Smooth muscle cell (in vitro differentiated cells): ENCODE data around the gene FHOD3. TPM values are rescaled to one million over a fixed set of nuclear protein-coding genes. Genes with fewer than 3 reads are reported as not detected.
A peak's percentile ranks its signal among the peaks of the same experiment; 100 is the strongest.

ENCODE experiments used
- DNase-seq: peaks from one replicate; lab custom pipeline; 2025; ENCODE audit not compliant: unreplicated experiment; lab: John Stamatoyannopoulos, UW
- H2AFZ ChIP-seq: fragments of 200-600 bp; sonication (generic); 2 replicates; pipeline ENCODE4 v1.6.0; 2016; ENCODE audit warnings: antibody characterized with exemption, low read depth, mild to moderate bottlenecking
- H3F3A ChIP-seq: fragments of 200-600 bp; sonication (generic); 2 replicates; pipeline ENCODE4 v1.6.0; 2017; ENCODE audit warnings: antibody characterized with exemption, low read depth
- H3K27ac ChIP-seq: fragments of 200-600 bp; sonication (generic); 2 replicates; pipeline ENCODE4 v1.5.1; 2016; ENCODE audit warnings: low read depth, mild to moderate bottlenecking
- H3K27me3 ChIP-seq: fragments of 200-600 bp; sonication (generic); 2 replicates; pipeline ENCODE4 v1.6.1; 2016; ENCODE audit warnings: low read depth, mild to moderate bottlenecking
- H3K36me3 ChIP-seq: fragments of 200-600 bp; sonication (generic); 2 replicates; pipeline ENCODE4 v1.5.1; 2016; ENCODE audit warnings: low read depth
- H3K4me1 ChIP-seq: fragments of 200-600 bp; sonication (generic); 2 replicates; pipeline ENCODE4 v1.5.1; 2016; ENCODE audit warnings: low read depth
- H3K4me2 ChIP-seq: fragments of 200-600 bp; sonication (generic); 2 replicates; pipeline ENCODE4 v1.6.0; 2016; ENCODE audit warnings: mild to moderate bottlenecking
- H3K4me3 ChIP-seq: fragments of 200-600 bp; sonication (generic); 2 replicates; pipeline ENCODE4 v1.5.1; 2016; ENCODE audit warnings: mild to moderate bottlenecking
- H3K79me2 ChIP-seq: fragments of 200-600 bp; sonication (generic); 2 replicates; pipeline ENCODE4 v1.6.0; 2016; ENCODE audit warnings: low read depth, mild to moderate bottlenecking
- H3K9ac ChIP-seq: fragments of 200-600 bp; sonication (generic); 2 replicates; pipeline ENCODE4 v1.6.0; 2016; ENCODE audit warnings: low read depth
- H3K9me3 ChIP-seq: fragments of 200-600 bp; sonication (generic); replicated peaks from 2 replicates; pipeline ENCODE4 v1.5.1; 2016; ENCODE audit warnings: low read depth
- H4K20me1 ChIP-seq: fragments of 200-600 bp; sonication (generic); 2 replicates; pipeline ENCODE4 v1.6.0; 2016; ENCODE audit warnings: low read depth
- CTCF ChIP-seq: fragments of 200-600 bp; sonication (generic); IDR thresholded peaks from 2 replicates; pipeline ENCODE4 v1.5.1; 2017; ENCODE audit warnings: borderline replicate concordance, mild to moderate bottlenecking, antibody characterized with exemption; ENCODE audit not compliant: insufficient read depth, poor library complexity, severe bottlenecking
- WGBS: methylation state at CpG from one replicate; pipeline ENCODE4 v1.1.7; 2016; ENCODE audit warnings: low lambda C conversion rate; 5-methylcytosine and 5-hydroxymethylcytosine counted together
- polyA plus RNA-seq: library from polyadenylated mRNA; unstranded; fragments of >200 nt; fragmentation: Nextera tagmentation; extraction: Ambion mirVana; gene quantifications from 2 replicates; pipeline ENCODE4 v1.2.1, GENCODE V29; 2016
- total RNA-seq: library from RNA; depleted of rRNA; stranded (reverse); fragments of >200 nt; gene quantifications from 2 replicates; pipeline ENCODE4 v1.2.3, GENCODE V29; 2014

Gene FHOD3
- total and polyA plus RNA-seq, 2 experiments from 2014 or later, result 6.3 to 19.4 TPM

GRCh38 chr18:36640021-36640952 lies 342.8 kb downstream of the FHOD3 start:
- Histone ChIP-seq H3F3A (no peaks in the 10 kb centered on the region), H3K36me3 (no peaks in the 10 kb centered on the region), H3K79me2 (no peaks in the 10 kb centered on the region), H3K9ac (peak overlapping the region; percentile 60), H2AFZ (peak overlapping the region; percentile 52), H4K20me1 (no peaks in the 10 kb centered on the region), H3K27me3 (no peaks in the 10 kb centered on the region), H3K27ac (peak overlapping the region; percentile 77), H3K9me3 (no peaks in the 10 kb centered on the region), H3K4me1 (peaks cover 3% of the 10 kb centered on the region), H3K4me3 (no peak overlapping the region), H3K4me2 (peak overlapping the region; percentile 14)
- DNase-seq, result no peak
- TF ChIP-seq CTCF, result no peak
- WGBS, result 83% methylated on average over 8 of the region's 8 CpGs

GRCh38 chr18:36643061-36643460 lies 345.5 kb downstream of the FHOD3 start:
- Histone ChIP-seq H4K20me1 (no peaks in the 10 kb centered on the region), H3K27me3 (no peaks in the 10 kb centered on the region), H3K9ac (no peak overlapping the region), H3K4me2 (no peak overlapping the region), H3K4me1 (no peaks in the 10 kb centered on the region), H3K9me3 (no peaks in the 10 kb centered on the region), H3K36me3 (no peaks in the 10 kb centered on the region), H3K4me3 (no peak overlapping the region), H3K27ac (no peak overlapping the region), H3F3A (no peaks in the 10 kb centered on the region), H3K79me2 (no peaks in the 10 kb centered on the region), H2AFZ (no peak overlapping the region)
- WGBS, result 73% methylated on average over 3 of the region's 3 CpGs
- TF ChIP-seq CTCF, result no peak
- no peak for DNase-seq

- no peak for DNase-seq
- Histone ChIP-seq H3K36me3 (no peaks in the 10 kb centered on the region), H3K4me3 (no peak overlapping the region), H3K9me3 (no peaks in the 10 kb centered on the region), H3K27me3 (no peaks in the 10 kb centered on the region), H2AFZ (no peak overlapping the region), H3K4me2 (no peak overlapping the region), H3F3A (no peaks in the 10 kb centered on the region), H3K4me1 (no peaks in the 10 kb centered on the region), H3K79me2 (no peaks in the 10 kb centered on the region), H4K20me1 (no peaks in the 10 kb centered on the region), H3K27ac (no peak overlapping the region), H3K9ac (no peak overlapping the region)
- TF ChIP-seq CTCF, result no peak
- WGBS, result 85% methylated on average over 3 of the region's 3 CpGs
These were observed 351.3 kb downstream of the FHOD3 start for GRCh38 chr18:36648803-36649202.

- Histone ChIP-seq H3K27ac (no peak overlapping the region), H3K36me3 (no peaks in the 10 kb centered on the region), H3K27me3 (no peaks in the 10 kb centered on the region), H3K9ac (no peak overlapping the region), H3K4me2 (no peak overlapping the region), H2AFZ (no peak overlapping the region), H3K4me3 (no peak overlapping the region), H3K9me3 (no peaks in the 10 kb centered on the region), H3F3A (no peaks in the 10 kb centered on the region), H3K79me2 (no peaks in the 10 kb centered on the region), H4K20me1 (no peaks in the 10 kb centered on the region), H3K4me1 (no peaks in the 10 kb centered on the region)
- no peak for DNase-seq
- TF ChIP-seq CTCF, result no peak
- 87% methylated on average over 3 of the region's 3 CpGs for WGBS
These were observed 351.7 kb downstream of the FHOD3 start for GRCh38 chr18:36649205-36649604.
